ENCODE measurements around the gene HIPK4. TPM values are rescaled to one million over a fixed set of nuclear protein-coding genes. Genes with fewer than 3 reads are reported as not detected.

Gene HIPK4
- total and polyA plus RNA-seq, 9 of the 15 experiments (the other 6 are each of a cell fraction or from before 2014, with no cell fraction given): 0.06 to 0.09 TPM; not detected in 7

DNA sequence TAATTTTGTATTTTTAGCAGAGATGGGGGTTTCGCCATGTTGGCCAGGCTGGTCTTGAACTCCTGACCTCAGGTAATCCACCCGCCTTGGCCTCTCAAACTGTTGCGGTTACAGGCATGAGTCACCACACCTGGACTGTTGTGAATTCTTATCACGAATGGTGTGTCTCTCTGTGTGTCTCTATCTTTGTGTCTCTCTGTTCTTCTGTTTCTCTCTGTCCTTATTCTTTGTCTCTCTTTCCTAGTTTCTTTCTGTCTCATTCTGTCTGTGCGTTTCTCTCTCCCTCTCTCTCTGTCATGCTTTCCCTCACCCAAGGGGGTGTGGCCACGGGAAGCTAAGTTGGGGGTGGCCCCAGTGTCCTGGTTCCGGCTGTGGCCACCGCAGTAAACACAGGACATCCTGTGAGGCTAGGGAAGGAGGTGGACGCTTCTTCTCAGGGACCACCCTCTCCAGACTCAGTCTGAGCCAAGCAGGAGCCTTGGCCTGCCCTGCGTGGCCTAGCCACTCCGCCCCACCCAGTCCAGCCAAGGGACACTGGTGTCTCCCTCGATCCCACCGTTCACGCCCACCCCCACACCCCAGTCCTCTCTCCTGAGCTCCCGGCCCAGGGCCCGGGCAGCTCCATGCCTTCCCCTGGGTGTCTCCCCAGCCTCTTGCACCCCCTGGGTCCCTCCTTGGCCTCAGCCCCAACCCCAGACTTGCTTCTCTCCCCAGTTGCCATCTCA, 27.1 kb upstream of the HIPK4 start (continued):
- no peak for TF ChIP-seq DACH1 (IDR thresholded peaks at IDR 0.05; ENCODE audit: partially characterized antibody)
- TF ChIP-seq SIRT6 (IDR thresholded peaks at IDR 0.05; ENCODE audit: low read depth, low read length): no peak
- TF ChIP-seq ZNF444 (CRISPR knock-in tag; IDR thresholded peaks at IDR 0.05): no peak
- TF ChIP-seq, protein P1, sequence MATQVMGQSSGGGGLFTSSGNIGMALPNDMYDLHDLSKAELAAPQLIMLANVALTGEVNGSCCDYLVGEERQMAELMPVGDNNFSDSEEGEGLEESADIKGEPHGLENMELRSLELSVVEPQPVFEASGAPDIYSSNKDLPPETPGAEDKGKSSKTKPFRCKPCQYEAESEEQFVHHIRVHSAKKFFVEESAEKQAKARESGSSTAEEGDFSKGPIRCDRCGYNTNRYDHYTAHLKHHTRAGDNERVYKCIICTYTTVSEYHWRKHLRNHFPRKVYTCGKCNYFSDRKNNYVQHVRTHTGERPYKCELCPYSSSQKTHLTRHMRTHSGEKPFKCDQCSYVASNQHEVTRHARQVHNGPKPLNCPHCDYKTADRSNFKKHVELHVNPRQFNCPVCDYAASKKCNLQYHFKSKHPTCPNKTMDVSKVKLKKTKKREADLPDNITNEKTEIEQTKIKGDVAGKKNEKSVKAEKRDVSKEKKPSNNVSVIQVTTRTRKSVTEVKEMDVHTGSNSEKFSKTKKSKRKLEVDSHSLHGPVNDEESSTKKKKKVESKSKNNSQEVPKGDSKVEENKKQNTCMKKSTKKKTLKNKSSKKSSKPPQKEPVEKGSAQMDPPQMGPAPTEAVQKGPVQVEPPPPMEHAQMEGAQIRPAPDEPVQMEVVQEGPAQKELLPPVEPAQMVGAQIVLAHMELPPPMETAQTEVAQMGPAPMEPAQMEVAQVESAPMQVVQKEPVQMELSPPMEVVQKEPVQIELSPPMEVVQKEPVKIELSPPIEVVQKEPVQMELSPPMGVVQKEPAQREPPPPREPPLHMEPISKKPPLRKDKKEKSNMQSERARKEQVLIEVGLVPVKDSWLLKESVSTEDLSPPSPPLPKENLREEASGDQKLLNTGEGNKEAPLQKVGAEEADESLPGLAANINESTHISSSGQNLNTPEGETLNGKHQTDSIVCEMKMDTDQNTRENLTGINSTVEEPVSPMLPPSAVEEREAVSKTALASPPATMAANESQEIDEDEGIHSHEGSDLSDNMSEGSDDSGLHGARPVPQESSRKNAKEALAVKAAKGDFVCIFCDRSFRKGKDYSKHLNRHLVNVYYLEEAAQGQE (IDR thresholded peaks at IDR 0.05; ENCODE audit: borderline replicate concordance): no peak; the same call in 1 of the 2 replicates
- TF ChIP-seq, protein P1 (CRISPR knock-in tag; IDR thresholded peaks at IDR 0.05; ENCODE audit: low read depth): 0 out of 2 replicates have a peak, but pooled peaks have one; percentile 45
- no peak for TF ChIP-seq RAD21 (CRISPR knock-in tag; conservative IDR thresholded peaks at IDR 0.05 in 1 of 2, IDR thresholded peaks at IDR 0.05 in 1 of 2)
- TF ChIP-seq, protein P2, sequence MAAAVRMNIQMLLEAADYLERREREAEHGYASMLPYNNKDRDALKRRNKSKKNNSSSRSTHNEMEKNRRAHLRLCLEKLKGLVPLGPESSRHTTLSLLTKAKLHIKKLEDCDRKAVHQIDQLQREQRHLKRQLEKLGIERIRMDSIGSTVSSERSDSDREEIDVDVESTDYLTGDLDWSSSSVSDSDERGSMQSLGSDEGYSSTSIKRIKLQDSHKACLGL (CRISPR knock-in tag; IDR thresholded peaks at IDR 0.05; ENCODE audit: borderline replicate concordance, poor library complexity, severe bottlenecking): no peak
- peak; percentile 94 for TF ChIP-seq FOSL1 (tag; conservative IDR thresholded peaks at IDR 0.05)
- peak; percentile 25; the same call in 1 of the 2 replicates for TF ChIP-seq FOXJ3 (CRISPR knock-in tag; IDR thresholded peaks at IDR 0.05)
- TF ChIP-seq CBFA2T3 (IDR thresholded peaks at IDR 0.05): peak; percentile 90
- TF ChIP-seq NFE2 (IDR thresholded peaks at IDR 0.05; ENCODE audit: low read depth): peak; percentile 61
- TF ChIP-seq KAT8 (IDR thresholded peaks at IDR 0.05; ENCODE audit: low read depth): no peak
- TF ChIP-seq E2F3 (CRISPR knock-in tag; IDR thresholded peaks at IDR 0.05): 0 out of 2 replicates have a peak, but pooled peaks have one; percentile 17
- TF ChIP-seq ZNF12 (CRISPR knock-in tag; IDR thresholded peaks at IDR 0.05): no peak
- TF ChIP-seq TCF7L2 (IDR thresholded peaks at IDR 0.05; ENCODE audit: low read depth, low read length): no peak
- peak; percentile 79 for TF ChIP-seq ETV5 (CRISPR knock-in tag; IDR thresholded peaks at IDR 0.05; ENCODE audit: low read depth)
- TF ChIP-seq HEY1 (CRISPR knock-in tag; IDR thresholded peaks at IDR 0.05; ENCODE audit: borderline replicate concordance): no peak
- peak; percentile 40; the same call in 1 of the 2 replicates for TF ChIP-seq C11orf30 (IDR thresholded peaks at IDR 0.05; ENCODE audit: low read depth)
- TF ChIP-seq, protein P3, sequence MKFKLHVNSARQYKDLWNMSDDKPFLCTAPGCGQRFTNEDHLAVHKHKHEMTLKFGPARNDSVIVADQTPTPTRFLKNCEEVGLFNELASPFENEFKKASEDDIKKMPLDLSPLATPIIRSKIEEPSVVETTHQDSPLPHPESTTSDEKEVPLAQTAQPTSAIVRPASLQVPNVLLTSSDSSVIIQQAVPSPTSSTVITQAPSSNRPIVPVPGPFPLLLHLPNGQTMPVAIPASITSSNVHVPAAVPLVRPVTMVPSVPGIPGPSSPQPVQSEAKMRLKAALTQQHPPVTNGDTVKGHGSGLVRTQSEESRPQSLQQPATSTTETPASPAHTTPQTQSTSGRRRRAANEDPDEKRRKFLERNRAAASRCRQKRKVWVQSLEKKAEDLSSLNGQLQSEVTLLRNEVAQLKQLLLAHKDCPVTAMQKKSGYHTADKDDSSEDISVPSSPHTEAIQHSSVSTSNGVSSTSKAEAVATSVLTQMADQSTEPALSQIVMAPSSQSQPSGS (CRISPR knock-in tag; IDR thresholded peaks at IDR 0.05): no peak

Measured in K562 (cell line).